Coronary artery (tissue), 2 donors: ENCODE measurements around the gene DPH5.
"Not testable (repeated sequence)": the region's sequence is repeated elsewhere in the genome, so short reads cannot be mapped to it uniquely, and the experiment has no call there.

Source experiments
- DNase-seq: peaks from one replicate; pipeline ENCODE4 v3.0.0-alpha.2; 2017; ENCODE audit warnings: low spot score
- H3K27ac ChIP-seq, 2 donors: fragments of 200-600 bp; sonication (generic); one replicate each; pipeline ENCODE4 v1.5.1; 2016 to 2019
- H3K4me3 ChIP-seq: fragments of 200-600 bp; sonication (generic); 2 replicates; pipeline ENCODE4 v1.5.1; 2016; ENCODE audit warnings: mild to moderate bottlenecking, moderate library complexity
- CTCF ChIP-seq: fragments of 200-600 bp; sonication (generic); IDR thresholded peaks from one replicate; pipeline ENCODE4 v1.5.1; 2019; ENCODE audit warnings: antibody characterized with exemption

Gene DPH5

GRCh38 chr1:100952104-100952745 lies 73.4 kb downstream of the DPH5 start:
- Histone ChIP-seq H3K4me3 (no peak overlapping the region), H3K27ac (no peak overlapping the region)
- no peak for TF ChIP-seq CTCF
- DNase-seq: no peak

- TF ChIP-seq CTCF: no peak
- no peak overlapping the region for H3K4me3 ChIP-seq
- no peak for DNase-seq
- no peak overlapping the region for H3K27ac ChIP-seq
Observed at GRCh38 chr1:100950781-100951180, 74.8 kb downstream of the DPH5 start.

- no peak overlapping the region for H3K27ac ChIP-seq
- no peak for TF ChIP-seq CTCF
- no peak for DNase-seq
- no peak overlapping the region for H3K4me3 ChIP-seq
Observed at GRCh38 chr1:100950337-100950736, 75.2 kb downstream of the DPH5 start.

GRCh38 chr1:100949515-100950158 lies 75.9 kb downstream of the DPH5 start:
- H3K27ac ChIP-seq, H3K4me3 ChIP-seq, DNase-seq: not testable (repeated sequence)

- not testable (repeated sequence) for H3K27ac ChIP-seq, H3K4me3 ChIP-seq, DNase-seq
Observed at GRCh38 chr1:100948721-100949405, 76.7 kb downstream of the DPH5 start.

- not testable (repeated sequence) for H3K27ac ChIP-seq, H3K4me3 ChIP-seq, DNase-seq
Observed at GRCh38 chr1:100947816-100948215, 77.8 kb downstream of the DPH5 start.

GRCh38 chr1:100946064-100946463 lies 79.5 kb downstream of the DPH5 start:
- not testable (repeated sequence) for H3K4me3 ChIP-seq, H3K27ac ChIP-seq, DNase-seq

GRCh38 chr1:100943533-100943932 lies 82.1 kb downstream of the DPH5 start:
- Histone ChIP-seq H3K4me3 (no peak overlapping the region), H3K27ac (no peak overlapping the region)
- TF ChIP-seq CTCF: no peak
- no peak for DNase-seq

- Histone ChIP-seq H3K27ac (no peak overlapping the region), H3K4me3 (no peak overlapping the region)
- no peak for DNase-seq
- TF ChIP-seq CTCF: no peak
Observed at GRCh38 chr1:100942304-100943046, 83.1 kb downstream of the DPH5 start.
